ENCODE results near the gene ANKRD29.

Gene ANKRD29

DNA sequence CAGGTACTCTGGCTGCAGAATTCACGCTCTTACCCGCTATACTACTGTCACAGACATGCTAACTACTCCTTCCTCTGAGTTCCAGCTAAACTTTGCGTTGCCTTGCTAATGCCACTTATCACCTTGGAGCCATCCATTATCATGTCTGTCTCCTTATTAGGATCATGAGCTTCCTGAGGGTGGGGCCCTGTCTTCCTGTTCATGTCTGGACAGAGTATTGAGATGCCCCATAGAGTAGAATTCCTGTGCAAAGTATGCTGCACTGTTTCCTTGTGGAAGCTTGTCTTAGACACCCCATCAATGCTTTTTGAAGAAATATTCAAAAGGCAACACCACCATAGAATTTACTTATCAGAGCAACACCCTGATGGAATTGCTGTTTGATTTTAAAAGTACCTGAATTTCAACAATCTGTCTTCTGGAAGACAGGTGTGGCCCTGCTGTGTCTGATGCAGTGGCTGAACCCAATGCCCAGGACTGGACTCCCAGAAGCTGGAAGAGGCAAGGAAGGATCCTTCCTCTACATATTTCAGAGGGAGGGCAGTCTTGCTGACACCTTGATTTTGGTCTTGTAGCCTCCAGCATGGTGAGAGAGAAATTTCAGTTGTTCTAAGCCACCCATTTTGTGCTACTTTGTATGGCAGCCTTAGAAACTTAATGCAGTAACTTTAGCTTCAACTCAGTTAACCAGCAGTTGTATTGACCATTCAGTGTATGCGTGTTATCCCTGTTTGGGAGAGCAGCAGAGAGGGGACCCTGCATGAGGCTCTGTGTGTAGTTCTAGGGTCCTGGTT is 32.1 kb upstream of the ANKRD29 start:
- H3K36me3 ChIP-seq (ENCODE audit: control insufficient read depth in 4 of 4, insufficient read depth in 4 of 4, low read length in 3 of 4) = no peaks in the 10 kb centered on the region
- H3K4me1 ChIP-seq (ENCODE audit: control extremely low read depth in 1 of 4, control insufficient read depth in 4 of 4, insufficient read depth in 4 of 4, low read length in 3 of 4) = peaks cover 0 to 12% (median 8%) of the 10 kb centered on the region in 4 experiments
- no peaks in the 10 kb centered on the region for H3K9me3 ChIP-seq (ENCODE audit: control extremely low read depth in 1 of 5, control insufficient read depth in 4 of 5, insufficient read depth in 2 of 5, low read depth in 1 of 5, low read length in 4 of 5)
- H3K4me3 ChIP-seq (ENCODE audit: control insufficient read depth in 1 of 7, extremely low read depth in 1 of 7, insufficient read depth in 4 of 7, low read depth in 2 of 7, low read length in 6 of 7) = no peak overlapping the region
- POLR2A ChIA-PET = no interaction called here
- 94% methylated on average over 4 of the region's 4 CpGs for WGBS (ENCODE audit: insufficient coverage)
- DNase-seq = no peak
- no peak overlapping the region for H3K27ac ChIP-seq (ENCODE audit: insufficient read depth in 1 of 2, low read depth in 1 of 2, low read length in 2 of 2, poor library complexity in 1 of 2, severe bottlenecking in 2 of 2)
- CTCF ChIA-PET = interaction anchor here (0.8 to 2.0 kb wide), 8 partner anchors 9 to 224 kb away, joined by 3 to 5 read pairs (median 3); no protein-coding TSS in a partner anchor
- H3K27me3 ChIP-seq (replicated peaks in 2 of 5; ENCODE audit: control insufficient read depth in 4 of 5, insufficient read depth in 5 of 5, low read length in 4 of 5) = peaks cover 0 to 12% (median 4%) of the 10 kb centered on the region in 5 experiments

DNA sequence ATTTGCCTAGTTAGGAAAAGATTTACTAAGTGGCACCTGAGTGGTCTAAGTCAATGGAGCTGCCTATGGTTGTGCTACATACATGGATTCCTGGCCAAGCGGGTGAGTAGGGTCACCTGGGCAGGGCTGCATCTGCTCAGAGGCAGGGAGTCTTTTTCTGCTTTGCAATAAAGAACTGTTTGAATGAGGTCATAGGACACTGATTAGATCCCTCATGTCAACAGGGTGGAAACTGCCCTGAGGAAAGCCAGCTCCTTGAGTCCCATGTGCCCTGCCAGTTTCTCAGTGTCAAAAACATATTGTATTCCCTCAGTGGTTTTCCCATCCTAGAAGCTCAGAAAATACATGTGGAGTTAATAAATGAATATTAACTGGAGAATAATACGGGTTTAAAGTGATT is 31.1 kb upstream of the ANKRD29 start:
- ChIA-PET POLR2A (no interaction called here), CTCF (interaction anchor here (0.7 to 3.7 kb wide), 5 partner anchors 9 to 224 kb away, joined by 3 to 21 read pairs (median 3); no protein-coding TSS in a partner anchor)
- DNase-seq = no peak
- Histone ChIP-seq H3K27me3 (replicated peaks in 2 of 5; ENCODE audit: control insufficient read depth in 4 of 5, insufficient read depth in 5 of 5, low read length in 4 of 5) (peaks cover 0 to 19% (median 7%) of the 10 kb centered on the region in 5 experiments), H3K36me3 (ENCODE audit: control insufficient read depth in 4 of 4, insufficient read depth in 4 of 4, low read length in 3 of 4) (no peaks in the 10 kb centered on the region), H3K27ac (ENCODE audit: insufficient read depth in 1 of 2, low read depth in 1 of 2, low read length in 2 of 2, poor library complexity in 1 of 2, severe bottlenecking in 2 of 2) (no peak overlapping the region), H3K9me3 (ENCODE audit: control extremely low read depth in 1 of 5, control insufficient read depth in 4 of 5, insufficient read depth in 2 of 5, low read depth in 1 of 5, low read length in 4 of 5) (no peaks in the 10 kb centered on the region), H3K4me1 (ENCODE audit: control extremely low read depth in 1 of 4, control insufficient read depth in 4 of 4, insufficient read depth in 4 of 4, low read length in 3 of 4) (peaks cover 2 to 17% (median 15%) of the 10 kb centered on the region in 4 experiments), H3K4me3 (ENCODE audit: control insufficient read depth in 1 of 7, extremely low read depth in 1 of 7, insufficient read depth in 4 of 7, low read depth in 2 of 7, low read length in 6 of 7) (no peak overlapping the region)
- 100% methylated on average over 2 of the region's 2 CpGs for WGBS (ENCODE audit: insufficient coverage)

DNA sequence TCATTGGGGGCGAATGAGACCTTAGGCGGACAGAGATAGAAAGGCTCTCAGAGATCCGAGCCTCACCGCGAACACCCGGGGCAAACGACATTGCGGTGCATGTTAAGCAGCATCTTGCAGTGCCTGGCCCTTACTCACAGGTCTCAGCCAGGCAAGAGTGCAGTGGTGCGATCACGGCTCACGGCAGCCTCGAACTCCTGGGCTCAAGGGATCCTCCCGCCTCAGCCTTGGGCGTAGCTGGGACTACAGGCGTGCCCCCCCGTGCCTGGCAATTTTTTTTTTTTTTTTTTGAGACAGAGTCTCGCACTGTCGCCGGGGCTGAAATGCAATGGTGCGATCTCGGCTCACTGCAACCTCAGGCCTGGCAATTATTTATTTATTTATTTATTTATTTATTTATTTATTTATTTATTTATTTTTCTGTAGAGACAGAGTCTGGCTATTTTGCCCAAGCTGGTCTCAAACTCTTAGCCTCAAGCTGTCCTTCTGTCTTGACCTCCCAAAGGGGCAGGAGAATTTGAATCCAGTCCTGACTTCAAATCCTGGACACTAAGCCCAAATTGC is 27.9 kb upstream of the ANKRD29 start:
- peak overlapping the region in 2 of 7 experiments; percentile 67 to 75 for H3K4me3 ChIP-seq (ENCODE audit: control insufficient read depth in 1 of 7, extremely low read depth in 1 of 7, insufficient read depth in 4 of 7, low read depth in 2 of 7, low read length in 6 of 7)

DNA sequence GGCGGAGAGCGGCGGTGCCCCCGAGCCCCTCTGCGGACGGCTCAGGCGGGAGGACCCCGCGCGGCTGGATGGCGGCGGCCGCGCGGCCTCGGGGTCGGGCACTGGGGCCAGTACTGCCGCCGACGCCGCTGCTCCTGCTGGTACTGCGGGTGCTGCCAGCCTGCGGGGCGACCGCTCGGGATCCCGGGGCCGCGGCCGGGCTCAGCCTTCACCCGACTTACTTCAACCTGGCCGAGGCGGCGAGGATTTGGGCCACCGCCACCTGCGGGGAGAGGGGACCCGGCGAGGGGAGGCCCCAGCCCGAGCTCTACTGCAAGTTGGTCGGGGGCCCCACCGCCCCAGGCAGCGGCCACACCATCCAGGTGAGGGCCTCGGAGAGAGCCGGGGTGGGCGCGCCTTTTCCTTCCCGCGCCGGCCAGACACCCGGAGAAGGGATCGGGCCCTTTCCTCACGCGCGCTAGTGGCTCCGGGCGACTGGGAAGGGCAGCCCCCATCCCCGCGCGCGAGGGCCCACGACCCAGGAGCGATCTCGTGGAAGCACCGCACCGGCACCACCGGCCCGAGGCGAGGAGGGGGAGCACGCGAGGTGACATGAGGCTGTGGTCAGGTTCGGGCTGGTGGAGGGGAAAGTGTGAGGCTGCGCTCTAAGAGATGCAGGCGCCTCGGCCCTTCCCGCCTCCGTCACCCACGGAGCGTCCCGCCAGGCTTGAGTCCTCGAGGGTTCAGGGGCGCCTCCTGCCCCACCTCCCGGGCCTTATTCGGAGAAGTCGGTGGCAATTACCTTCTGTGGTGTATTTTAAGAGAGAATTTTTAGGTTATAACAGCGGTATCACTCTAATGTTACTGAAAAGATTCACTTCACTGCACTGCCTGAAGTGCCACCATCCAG is 27.1 kb upstream of the ANKRD29 start:
- peak in 2 of 3 donors; percentile 33 to 45 for DNase-seq
- CTCF ChIA-PET = interaction anchor here (1.2 to 1.3 kb wide), 2 partner anchors 24 to 39 kb away, joined by 3 to 4 read pairs; no protein-coding TSS in a partner anchor
- under 1% methylated on average over 75 of the region's 85 CpGs for WGBS (ENCODE audit: insufficient coverage)
- peaks cover 3 to 20% (median 17%) of the 10 kb centered on the region in 4 experiments for H3K4me1 ChIP-seq (ENCODE audit: control extremely low read depth in 1 of 4, control insufficient read depth in 4 of 4, insufficient read depth in 4 of 4, low read length in 3 of 4)
- H3K27ac ChIP-seq (ENCODE audit: insufficient read depth in 1 of 2, low read depth in 1 of 2, low read length in 2 of 2, poor library complexity in 1 of 2, severe bottlenecking in 2 of 2) = no peak overlapping the region
- H3K4me3 ChIP-seq (ENCODE audit: control insufficient read depth in 1 of 7, extremely low read depth in 1 of 7, insufficient read depth in 4 of 7, low read depth in 2 of 7, low read length in 6 of 7) = peak overlapping the region; percentile 25 to 75 (median 63)
- peaks cover 7 to 38% (median 10%) of the 10 kb centered on the region in 5 experiments for H3K27me3 ChIP-seq (replicated peaks in 2 of 5; ENCODE audit: control insufficient read depth in 4 of 5, insufficient read depth in 5 of 5, low read length in 4 of 5)
- POLR2A ChIA-PET = interaction anchor here (0.6 kb wide), 1 partner anchor 11 kb away, joined by 4 read pairs; no protein-coding TSS in a partner anchor
- H3K9me3 ChIP-seq (ENCODE audit: control extremely low read depth in 1 of 5, control insufficient read depth in 4 of 5, insufficient read depth in 2 of 5, low read depth in 1 of 5, low read length in 4 of 5) = no peaks in the 10 kb centered on the region
- no peaks in the 10 kb centered on the region for H3K36me3 ChIP-seq (ENCODE audit: control insufficient read depth in 4 of 4, insufficient read depth in 4 of 4, low read length in 3 of 4)

More for the DNA sequence above, 27.9 kb upstream of the ANKRD29 start:
- Histone ChIP-seq H3K27me3 (replicated peaks in 2 of 5; ENCODE audit: control insufficient read depth in 4 of 5, insufficient read depth in 5 of 5, low read length in 4 of 5) (peaks cover 7 to 38% (median 10%) of the 10 kb centered on the region in 5 experiments), H3K9me3 (ENCODE audit: control extremely low read depth in 1 of 5, control insufficient read depth in 4 of 5, insufficient read depth in 2 of 5, low read depth in 1 of 5, low read length in 4 of 5) (no peaks in the 10 kb centered on the region), H3K4me1 (ENCODE audit: control extremely low read depth in 1 of 4, control insufficient read depth in 4 of 4, insufficient read depth in 4 of 4, low read length in 3 of 4) (peaks cover 3 to 20% (median 17%) of the 10 kb centered on the region in 4 experiments), H3K36me3 (ENCODE audit: control insufficient read depth in 4 of 4, insufficient read depth in 4 of 4, low read length in 3 of 4) (no peaks in the 10 kb centered on the region), H3K27ac (ENCODE audit: insufficient read depth in 1 of 2, low read depth in 1 of 2, low read length in 2 of 2, poor library complexity in 1 of 2, severe bottlenecking in 2 of 2) (no peak overlapping the region)
- POLR2A ChIA-PET = interaction anchor here (0.6 kb wide), 1 partner anchor 10 kb away, joined by 4 read pairs; no protein-coding TSS in a partner anchor
- CTCF ChIA-PET = interaction anchor here (1.2 to 3.7 kb wide), 2 partner anchors 12 to 25 kb away, joined by 4 to 21 read pairs; no protein-coding TSS in a partner anchor
- 66% methylated on average over 14 of the region's 21 CpGs for WGBS (ENCODE audit: insufficient coverage)
- DNase-seq = peak in 2 of 3 donors; percentile 44 to 59

DNA sequence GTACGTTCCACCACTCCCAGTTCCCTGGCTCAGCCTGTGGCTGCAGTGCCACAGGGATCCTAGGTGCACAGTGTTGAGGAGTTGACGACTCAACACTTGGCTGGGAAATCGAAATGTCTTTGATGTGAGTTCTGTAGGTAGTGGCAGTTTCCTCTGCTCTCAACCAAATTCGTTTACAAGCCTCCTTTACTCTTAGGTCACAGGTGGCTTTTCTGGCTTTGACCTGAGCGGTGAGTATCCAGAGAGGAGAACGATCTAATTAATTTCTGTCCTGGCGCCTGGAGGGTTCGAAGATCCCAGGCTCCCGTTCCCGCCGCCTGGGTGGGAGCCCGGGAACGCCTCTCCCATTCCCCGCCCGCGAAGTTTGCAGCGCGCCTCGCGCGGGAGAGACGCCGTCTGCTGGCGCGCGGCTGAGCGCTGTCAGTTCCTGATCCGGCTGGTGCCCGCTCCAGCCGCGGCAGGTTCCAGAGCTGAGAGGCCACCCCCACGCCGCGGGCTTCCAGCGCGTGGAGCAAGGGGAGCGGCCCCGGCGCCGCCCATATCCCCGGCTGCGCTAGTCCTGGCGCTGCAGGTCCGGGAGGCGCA is 26.4 kb upstream of the ANKRD29 start, which contains the start of gene LAMA3:
TSS of gene LAMA3 (plus strand) at position 423 of the 585 bp plus-strand sequence. CDS start 231 bp downstream, outside the sequence.
- Histone ChIP-seq H3K9me3 (ENCODE audit: control extremely low read depth in 1 of 5, control insufficient read depth in 4 of 5, insufficient read depth in 2 of 5, low read depth in 1 of 5, low read length in 4 of 5) (no peaks in the 10 kb centered on the region), H3K27me3 (replicated peaks in 2 of 5; ENCODE audit: control insufficient read depth in 4 of 5, insufficient read depth in 5 of 5, low read length in 4 of 5) (peaks cover 7 to 38% (median 10%) of the 10 kb centered on the region in 5 experiments), H3K36me3 (ENCODE audit: control insufficient read depth in 4 of 4, insufficient read depth in 4 of 4, low read length in 3 of 4) (no peaks in the 10 kb centered on the region), H3K4me1 (ENCODE audit: control extremely low read depth in 1 of 4, control insufficient read depth in 4 of 4, insufficient read depth in 4 of 4, low read length in 3 of 4) (peaks cover 3 to 20% (median 17%) of the 10 kb centered on the region in 4 experiments), H3K27ac (ENCODE audit: insufficient read depth in 1 of 2, low read depth in 1 of 2, low read length in 2 of 2, poor library complexity in 1 of 2, severe bottlenecking in 2 of 2) (no peak within 1 kb of the TSS), H3K4me3 (ENCODE audit: control insufficient read depth in 1 of 7, extremely low read depth in 1 of 7, insufficient read depth in 4 of 7, low read depth in 2 of 7, low read length in 6 of 7) (peak within 1 kb of the TSS; percentile 25 to 75 (median 63))
- peak; percentile 42 to 74 (median 63) for DNase-seq
- CTCF ChIA-PET = interaction anchor here (0.6 to 1.5 kb wide), 4 partner anchors 14 to 278 kb away, joined by 3 to 5 read pairs (median 4); no protein-coding TSS in a partner anchor
- POLR2A ChIA-PET = no interaction called here
- 0% methylated on average over 35 of the region's 45 CpGs for WGBS (ENCODE audit: insufficient coverage)

DNA sequence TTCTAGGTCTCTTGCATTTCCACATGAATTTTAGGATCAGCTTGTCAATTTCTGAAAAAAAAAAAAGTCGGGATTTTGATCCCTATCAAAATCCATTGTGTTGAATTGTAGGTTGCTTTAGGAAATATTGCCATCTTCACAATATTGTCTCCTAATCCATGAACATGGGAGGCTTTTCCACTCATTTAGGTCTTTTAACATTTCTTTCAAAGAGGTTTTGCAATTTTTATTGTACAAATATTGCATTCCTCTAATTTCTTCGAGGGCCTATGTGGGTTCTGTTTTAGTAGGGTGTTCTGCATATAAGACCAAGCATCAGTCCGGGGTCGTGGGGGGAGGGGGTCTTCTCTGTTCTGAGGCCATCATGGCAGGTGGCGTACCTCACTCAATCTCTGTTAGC is 25.8 kb upstream of the ANKRD29 start:
- peaks cover 7 to 38% (median 10%) of the 10 kb centered on the region in 5 experiments for H3K27me3 ChIP-seq (replicated peaks in 2 of 5; ENCODE audit: control insufficient read depth in 4 of 5, insufficient read depth in 5 of 5, low read length in 4 of 5)
- no peaks in the 10 kb centered on the region for H3K36me3 ChIP-seq (ENCODE audit: control insufficient read depth in 4 of 4, insufficient read depth in 4 of 4, low read length in 3 of 4)
- no peaks in the 10 kb centered on the region for H3K9me3 ChIP-seq (ENCODE audit: control extremely low read depth in 1 of 5, control insufficient read depth in 4 of 5, insufficient read depth in 2 of 5, low read depth in 1 of 5, low read length in 4 of 5)
- POLR2A ChIA-PET = no interaction called here
- 42% methylated on average over 2 of the region's 5 CpGs for WGBS (ENCODE audit: insufficient coverage)
- CTCF ChIA-PET = interaction anchor here (0.7 to 1.5 kb wide), 5 partner anchors 11 to 37 kb away, joined by 3 to 5 read pairs (median 3); no protein-coding TSS in a partner anchor
- H3K27ac ChIP-seq (ENCODE audit: insufficient read depth in 1 of 2, low read depth in 1 of 2, low read length in 2 of 2, poor library complexity in 1 of 2, severe bottlenecking in 2 of 2) = no peak overlapping the region
- H3K4me3 ChIP-seq (ENCODE audit: control insufficient read depth in 1 of 7, extremely low read depth in 1 of 7, insufficient read depth in 4 of 7, low read depth in 2 of 7, low read length in 6 of 7) = peak overlapping the region in 2 of 7 experiments; percentile 71 to 75
- no peak for DNase-seq
- H3K4me1 ChIP-seq (ENCODE audit: control extremely low read depth in 1 of 4, control insufficient read depth in 4 of 4, insufficient read depth in 4 of 4, low read length in 3 of 4) = peaks cover 3 to 20% (median 17%) of the 10 kb centered on the region in 4 experiments
